Raji (cell line): ENCODE measurements around the gene SCYL2.

Source experiments
- POLR2A ChIP-seq: IDR thresholded peaks from 2 replicates; pipeline ENCODE4 v1.6.1; 2011; ENCODE audit warnings: low read depth, low read length, control low read depth; ENCODE audit not compliant: insufficient read depth

The SCYL2 gene

GRCh38 chr12:100293017-100293416, 26.0 kb downstream of the SCYL2 start:
- TF ChIP-seq POLR2A, result no peak

- TF ChIP-seq POLR2A, result no peak
These were observed 29.0 kb downstream of the SCYL2 start for GRCh38 chr12:100295764-100296555.

- TF ChIP-seq POLR2A, result no peak
These were observed 35.1 kb downstream of the SCYL2 start for GRCh38 chr12:100302081-100302480.

GRCh38 chr12:100303831-100304230, 36.9 kb downstream of the SCYL2 start:
- no peak for TF ChIP-seq POLR2A

- no peak for TF ChIP-seq POLR2A
These were observed 44.3 kb downstream of the SCYL2 start for GRCh38 chr12:100311317-100311716.

- no peak for TF ChIP-seq POLR2A
These were observed 50.4 kb downstream of the SCYL2 start for GRCh38 chr12:100317371-100317770.

- no peak for TF ChIP-seq POLR2A
These were observed 57.5 kb downstream of the SCYL2 start for GRCh38 chr12:100324498-100324897.

- no peak for TF ChIP-seq POLR2A
These were observed 59.2 kb downstream of the SCYL2 start for GRCh38 chr12:100326208-100326607.

- TF ChIP-seq POLR2A, result no peak
These were observed 62.8 kb downstream of the SCYL2 start for GRCh38 chr12:100329800-100330199.

- TF ChIP-seq POLR2A, result no peak
These were observed 64.9 kb downstream of the SCYL2 start for GRCh38 chr12:100331871-100332270.

GRCh38 chr12:100332852-100333251, 65.9 kb downstream of the SCYL2 start:
- no peak for TF ChIP-seq POLR2A

- TF ChIP-seq POLR2A, result no peak
These were observed 70.3 kb downstream of the SCYL2 start for GRCh38 chr12:100337299-100337698.

GRCh38 chr12:100337727-100338126, 70.8 kb downstream of the SCYL2 start:
- TF ChIP-seq POLR2A, result no peak

GRCh38 chr12:100339071-100339470, 72.1 kb downstream of the SCYL2 start:
- no peak for TF ChIP-seq POLR2A

- TF ChIP-seq POLR2A, result no peak
These were observed 78.2 kb downstream of the SCYL2 start for GRCh38 chr12:100345020-100345767.

GRCh38 chr12:100346660-100347059, 79.7 kb downstream of the SCYL2 start:
- no peak for TF ChIP-seq POLR2A

GRCh38 chr12:100348657-100349454, 81.9 kb downstream of the SCYL2 start:
- TF ChIP-seq POLR2A, result no peak
